ENCODE measurements around the gene EXOSC3. TPM values are rescaled to one million over a fixed set of nuclear protein-coding genes. Genes with fewer than 3 reads are reported as not detected.

Gene EXOSC3
- total and polyA plus RNA-seq, 2 of the 13 experiments (the other 11 are each of a cell fraction or from before 2014, with no cell fraction given): 17.5 to 68.7 TPM

- TF ChIP-seq RERE (CRISPR knock-in tag; IDR thresholded peaks at IDR 0.05; ENCODE audit: low read depth) (peak; percentile 68; the same call in 1 of the 2 replicates), TCF7 (IDR thresholded peaks at IDR 0.05; ENCODE audit: low read depth) (0 out of 2 replicates have a peak, but pooled peaks have one; percentile 5), MXD4 (CRISPR knock-in tag; IDR thresholded peaks at IDR 0.05) (peak; percentile 82; the same call in 1 of the 2 replicates), ZNF224 (CRISPR knock-in tag; IDR thresholded peaks at IDR 0.05) (peak; percentile 77; the same call in 1 of the 2 replicates), EP300 (IDR thresholded peaks at IDR 0.05; ENCODE audit: low read depth in 2 of 2, low read length in 2 of 2) (peak in 1 of 2 experiments; percentile 67; a peak in 2 of 4 replicates), EP300 (CRISPR knock-in tag; IDR thresholded peaks at IDR 0.05; ENCODE audit: borderline replicate concordance) (peak; percentile 60; the same call in 1 of the 2 replicates), ARID5B (CRISPR knock-in tag; IDR thresholded peaks at IDR 0.05) (peak; percentile 85), POGZ (CRISPR knock-in tag; IDR thresholded peaks at IDR 0.05) (peak; percentile 99), CREM (IDR thresholded peaks at IDR 0.05) (peak; percentile 44; the same call in 1 of the 2 replicates), CREM (CRISPR knock-in tag; IDR thresholded peaks at IDR 0.05) (no peak; the same call in 1 of the 2 replicates), U2AF2 (IDR thresholded peaks at IDR 0.05; ENCODE audit: low read depth, low read length) (0 out of 2 replicates have a peak, but pooled peaks have one; percentile 52), RORA (CRISPR knock-in tag; IDR thresholded peaks at IDR 0.05) (no peak), ZNF558 (CRISPR knock-in tag; IDR thresholded peaks at IDR 0.05; ENCODE audit: borderline replicate concordance) (no peak), ZNF142 (CRISPR knock-in tag; IDR thresholded peaks at IDR 0.05) (no peak)
Measured at GRCh38 chr9:37800631-37801286, 15.9 kb upstream of the EXOSC3 start, which contains the start of gene DCAF10 (continued).
